Measurements from ENCODE around the gene AP2A1. TPM values are rescaled to one million over a fixed set of nuclear protein-coding genes. Genes with fewer than 3 reads are reported as not detected.

The AP2A1 gene
- total RNA-seq, 2 donors from 2014 or later, result 43.5 to 45.9 TPM

GRCh38 chr19:49744946-49745381, 21.8 kb upstream of the AP2A1 start:
- 87 to 91% methylated on average over 19 to 23 of the region's 23 CpGs for WGBS, 2 donors
- Histone ChIP-seq H3K36me3 (replicated peaks in 1 of 2; ENCODE audit: insufficient read depth in 1 of 2, low read depth in 2 of 2) (no peaks in the 10 kb centered on the region), H3K4me3 (no peak overlapping the region), H3K4me1 (no peaks in the 10 kb centered on the region), H3K27ac (no peak overlapping the region), H3K9me3 (no peaks in the 10 kb centered on the region), H3K27me3 (no peaks in the 10 kb centered on the region)
- no peak for ATAC-seq
- DNase-seq, result no peak
- intact Hi-C loops (cut with DNase I), result no loop called here
- TF ChIP-seq POLR2A (IDR thresholded peaks at IDR 0.05) (no peak), CTCF (IDR thresholded peaks at IDR 0.05) (no peak)

GRCh38 chr19:49746206-49746958, 20.4 kb upstream of the AP2A1 start:
- H3K27me3 ChIP-seq, result no peaks in the 10 kb centered on the region
- peak; percentile 22 to 51 (median 38) for DNase-seq
- no peaks in the 10 kb centered on the region for H3K36me3 ChIP-seq (replicated peaks in 1 of 2; ENCODE audit: insufficient read depth in 1 of 2, low read depth in 2 of 2)
- no peaks in the 10 kb centered on the region for H3K9me3 ChIP-seq
- H3K4me1 ChIP-seq, result no peaks in the 10 kb centered on the region
- TF ChIP-seq POLR2A (IDR thresholded peaks at IDR 0.05), result no peak
- no peak for TF ChIP-seq CTCF (IDR thresholded peaks at IDR 0.05)
- 52% methylated on average over 35 to 52 of the region's 52 CpGs for WGBS, 2 donors
- H3K27ac ChIP-seq, result no peak overlapping the region
- intact Hi-C loops (cut with DNase I), result no loop called here
- H3K4me3 ChIP-seq, result no peak overlapping the region
- no peak for ATAC-seq

GRCh38 chr19:49749055-49749716, 17.6 kb upstream of the AP2A1 start:
- TF ChIP-seq CTCF (IDR thresholded peaks at IDR 0.05) (no peak), POLR2A (IDR thresholded peaks at IDR 0.05) (no peak)
- Histone ChIP-seq H3K36me3 (replicated peaks in 1 of 2; ENCODE audit: insufficient read depth in 1 of 2, low read depth in 2 of 2) (no peaks in the 10 kb centered on the region), H3K27ac (no peak overlapping the region), H3K4me1 (no peaks in the 10 kb centered on the region), H3K4me3 (no peak overlapping the region), H3K9me3 (no peaks in the 10 kb centered on the region), H3K27me3 (no peaks in the 10 kb centered on the region)
- intact Hi-C loops (cut with DNase I), result no loop called here
- 71 to 82% methylated on average over 5 to 6 of the region's 6 CpGs for WGBS, 2 donors
- DNase-seq (no peak), ATAC-seq (no peak)

GRCh38 chr19:49749771-49750170, 17.0 kb upstream of the AP2A1 start:
- no peaks in the 10 kb centered on the region for H3K9me3 ChIP-seq
- H3K36me3 ChIP-seq (replicated peaks in 1 of 2; ENCODE audit: insufficient read depth in 1 of 2, low read depth in 2 of 2), result no peaks in the 10 kb centered on the region
- no peaks in the 10 kb centered on the region for H3K27me3 ChIP-seq
- ATAC-seq (no peak), DNase-seq (no peak)
- H3K27ac ChIP-seq, result no peak overlapping the region
- TF ChIP-seq POLR2A (IDR thresholded peaks at IDR 0.05) (no peak), CTCF (IDR thresholded peaks at IDR 0.05) (no peak)
- 44 to 79% methylated on average over 1 of the region's 1 CpG for WGBS, 2 donors
- H3K4me1 ChIP-seq, result no peaks in the 10 kb centered on the region
- intact Hi-C loops (cut with DNase I), result no loop called here
- H3K4me3 ChIP-seq, result no peak overlapping the region
